K562 (cell line): ENCODE data around the gene RNLS. TPM values are rescaled to one million over a fixed set of nuclear protein-coding genes. Genes with fewer than 3 reads are reported as not detected.

Source experiments
- CCNT2 ChIP-seq: IDR thresholded peaks from 2 replicates; pipeline ENCODE4 v1.6.1; 2011; ENCODE audit warnings: borderline replicate concordance, low read depth, mild to moderate bottlenecking, moderate library complexity, mixed read lengths, low read length; ENCODE audit not compliant: insufficient read length; ENCODE audit errors: extremely low read depth
- GTF3C2 ChIP-seq: IDR thresholded peaks from 3 replicates; pipeline ENCODE4 v1.6.1; 2011; ENCODE audit warnings: borderline replicate concordance, mild to moderate bottlenecking, moderate library complexity; ENCODE audit not compliant: insufficient read length; ENCODE audit errors: extremely low read depth
- MGA ChIP-seq: fragments of 450-650 bp; IDR thresholded peaks from 2 replicates; pipeline ENCODE4 v1.6.1; 2016; ENCODE audit warnings: mild to moderate bottlenecking, moderate library complexity
- MTA1 ChIP-seq: fragments of 450-650 bp; IDR thresholded peaks from 2 replicates; pipeline ENCODE4 v1.6.1; 2017; ENCODE audit warnings: borderline replicate concordance
- SMAD2 ChIP-seq: fragments of 150-350 bp; IDR thresholded peaks from 2 replicates; pipeline ENCODE4 v1.6.1; 2014; ENCODE audit warnings: low read depth, mild to moderate bottlenecking, low read length
- ZC3H4 ChIP-seq: sonication (generic); formaldehyde crosslinking; IDR thresholded peaks from 2 replicates; pipeline ENCODE4 v1.9.0; 2021; ENCODE audit warnings: missing genetic modification reagents, borderline replicate concordance
- ZFP30 ChIP-seq: fragments of 250-450 bp; sonication (Bioruptor Pico); IDR thresholded peaks from 2 replicates; pipeline ENCODE4 v1.8.0; 2022; ENCODE audit warnings: moderate library complexity, mild to moderate bottlenecking, inconsistent platforms, borderline replicate concordance
- ZNF140 ChIP-seq: fragments of 250-450 bp; sonication (Bioruptor Pico); IDR thresholded peaks from 2 replicates; pipeline ENCODE4 v1.8.0; 2021; ENCODE audit warnings: moderate library complexity, mild to moderate bottlenecking, inconsistent platforms
- ZNF277 ChIP-seq: fragments of 250-450 bp; sonication (Bioruptor Pico); IDR thresholded peaks from 2 replicates; pipeline ENCODE4 v1.8.0; 2022; ENCODE audit warnings: inconsistent platforms, mild to moderate bottlenecking, moderate library complexity, borderline replicate concordance
- polyA plus RNA-seq, 8 experiments: library from polyadenylated mRNA; depleted of rRNA in 4 of 8; stranded (reverse) in 5 of 8; unstranded in 3 of 8; fragments of >200 nt; fragmentation: Nextera tagmentation in 2 of 8; fragmentation: Illumina TruSeq in 1 of 8; extraction: Ambion mirVana in 2 of 8; extraction: Trizol in 1 of 8; gene quantifications; 2 replicates each; pipeline versions ENCODE4 v1.2.1 to v1.2.3, GENCODE V29; 2011 to 2014; ENCODE audit warnings: inconsistent platforms in 1 of 8, missing spikeins in 1 of 8
- total RNA-seq, 7 experiments: library from RNA; depleted of rRNA in 6 of 7; stranded (reverse); fragments of >200 nt in 6 of 7; fragmentation: Illumina TruSeq in 2 of 7; extraction: Trizol in 2 of 7; gene quantifications; 2 replicates each; pipeline versions ENCODE4 v1.2.1 to v1.2.3, GENCODE V29; 2011 to 2021; ENCODE audit warnings: low replicate concordance in 1 of 7
- TF ChIP-seq, protein P1 (sequence below): fragments of 450-650 bp; IDR thresholded peaks from 2 replicates; pipeline ENCODE4 v1.6.1; 2014; ENCODE audit warnings: low read depth, mild to moderate bottlenecking, moderate library complexity, borderline replicate concordance

The RNLS gene
- total and polyA plus RNA-seq, 9 of the 15 experiments (the other 6 are each of a cell fraction or from before 2014, with no cell fraction given): 0.14 to 0.72 (median 0.41) TPM; not detected in 3

- TF ChIP-seq MGA (no peak), ZFP30 (CRISPR knock-in tag) (no peak), ZNF140 (CRISPR knock-in tag) (no peak), GTF3C2 (no peak), CCNT2 (no peak), ZC3H4 (CRISPR knock-in tag) (no peak), MTA1 (no peak), ZNF277 (CRISPR knock-in tag) (no peak), SMAD2 (no peak)
- TF ChIP-seq, protein P1, sequence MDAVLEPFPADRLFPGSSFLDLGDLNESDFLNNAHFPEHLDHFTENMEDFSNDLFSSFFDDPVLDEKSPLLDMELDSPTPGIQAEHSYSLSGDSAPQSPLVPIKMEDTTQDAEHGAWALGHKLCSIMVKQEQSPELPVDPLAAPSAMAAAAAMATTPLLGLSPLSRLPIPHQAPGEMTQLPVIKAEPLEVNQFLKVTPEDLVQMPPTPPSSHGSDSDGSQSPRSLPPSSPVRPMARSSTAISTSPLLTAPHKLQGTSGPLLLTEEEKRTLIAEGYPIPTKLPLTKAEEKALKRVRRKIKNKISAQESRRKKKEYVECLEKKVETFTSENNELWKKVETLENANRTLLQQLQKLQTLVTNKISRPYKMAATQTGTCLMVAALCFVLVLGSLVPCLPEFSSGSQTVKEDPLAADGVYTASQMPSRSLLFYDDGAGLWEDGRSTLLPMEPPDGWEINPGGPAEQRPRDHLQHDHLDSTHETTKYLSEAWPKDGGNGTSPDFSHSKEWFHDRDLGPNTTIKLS: no peak
Observed at GRCh38 chr10:88299787-88300186, 283.3 kb downstream of the RNLS start (continued).
